DOHH2 (cell line): ENCODE measurements around the gene DAD1.

Source experiments
- H3F3A ChIP-seq: fragments of 200-600 bp; sonication (generic), shearing (Covaris generic); 2 replicates; pipeline ENCODE4 v1.6.0; 2016; ENCODE audit warnings: antibody characterized with exemption, mild to moderate bottlenecking; ENCODE audit not compliant: control insufficient read depth, insufficient read depth
- H3K27ac ChIP-seq: fragments of 200-600 bp; sonication (generic); 2 replicates; pipeline ENCODE4 v1.5.1; 2014; ENCODE audit warnings: low read depth, mild to moderate bottlenecking, low read length, moderate library complexity
- H3K27me3 ChIP-seq: fragments of 200-600 bp; sonication (generic); 2 replicates; pipeline ENCODE4 v1.6.1; 2014; ENCODE audit warnings: mild to moderate bottlenecking, low read length, mixed read lengths; ENCODE audit not compliant: control insufficient read depth
- H3K36me3 ChIP-seq: fragments of 200-600 bp; sonication (generic); 2 replicates; pipeline ENCODE4 v1.6.1; 2014; ENCODE audit warnings: mild to moderate bottlenecking, low read length, moderate library complexity, mixed read lengths; ENCODE audit not compliant: control insufficient read depth
- H3K4me1 ChIP-seq: fragments of 200-600 bp; sonication (generic); 2 replicates; pipeline ENCODE4 v1.6.1; 2014; ENCODE audit warnings: mild to moderate bottlenecking, low read length, mixed read lengths; ENCODE audit not compliant: control insufficient read depth
- H3K4me2 ChIP-seq: fragments of 200-600 bp; sonication (generic); 2 replicates; pipeline ENCODE4 v1.6.0; 2014; ENCODE audit warnings: mild to moderate bottlenecking, low read length, moderate library complexity
- H3K4me3 ChIP-seq: fragments of 200-600 bp; sonication (generic); 2 replicates; pipeline ENCODE4 v1.5.1; 2014; ENCODE audit warnings: mild to moderate bottlenecking, low read length, mixed read lengths
- H3K79me2 ChIP-seq: fragments of 200-600 bp; sonication (generic); 2 replicates; pipeline ENCODE4 v1.6.1; 2014; ENCODE audit warnings: mild to moderate bottlenecking, low read length, mixed read lengths; ENCODE audit not compliant: control insufficient read depth
- H3K9me2 ChIP-seq: fragments of 200-600 bp; sonication (generic); replicated peaks from 2 replicates; pipeline ENCODE4 v1.6.1; 2014; ENCODE audit warnings: mild to moderate bottlenecking, low read length, mixed read lengths; ENCODE audit not compliant: control insufficient read depth
- H3K9me3 ChIP-seq: fragments of 200-600 bp; sonication (generic); 2 replicates; pipeline ENCODE4 v1.6.1; 2014; ENCODE audit warnings: antibody characterized with exemption, low read length, mixed read lengths; ENCODE audit not compliant: control insufficient read depth, insufficient read depth
- H4K20me1 ChIP-seq: fragments of 200-600 bp; sonication (generic); 2 replicates; pipeline ENCODE4 v1.6.0; 2014; ENCODE audit warnings: low read depth, mild to moderate bottlenecking, antibody characterized with exemption, low read length, moderate library complexity; ENCODE audit not compliant: control insufficient read depth, insufficient read depth
- CTCF ChIP-seq: fragments of 200-600 bp; sonication (generic); IDR thresholded peaks from one replicate; pipeline ENCODE4 v1.5.1; 2014; ENCODE audit warnings: antibody characterized with exemption, mild to moderate bottlenecking, low read depth, low read length; ENCODE audit not compliant: poor library complexity, severe bottlenecking
- EZH2phosphoT487 ChIP-seq: fragments of 200-600 bp; sonication (generic); IDR thresholded peaks from 2 replicates; pipeline ENCODE4 v1.6.1; 2017; ENCODE audit warnings: borderline replicate concordance, mild to moderate bottlenecking, antibody characterized with exemption, low read length, moderate library complexity, mixed read lengths

DAD1 gene

GRCh38 chr14:22614240-22614799 is 25.3 kb upstream of the DAD1 start:
- Histone ChIP-seq H3K4me1 (no peaks in the 10 kb centered on the region), H3K27ac (no peak overlapping the region), H3K36me3 (no peaks in the 10 kb centered on the region), H4K20me1 (no peaks in the 10 kb centered on the region), H3K79me2 (no peaks in the 10 kb centered on the region), H3K4me2 (no peak overlapping the region), H3K4me3 (no peak overlapping the region), H3K9me3 (no peaks in the 10 kb centered on the region; the same call in 1 of the 2 replicates), H3F3A (no peaks in the 10 kb centered on the region), H3K27me3 (no peaks in the 10 kb centered on the region), H3K9me2 (no peaks in the 10 kb centered on the region)
- no peak for TF ChIP-seq EZH2phosphoT487
- TF ChIP-seq CTCF, result no peak

GRCh38 chr14:22613736-22614239 is 24.8 kb upstream of the DAD1 start:
- no peak for TF ChIP-seq EZH2phosphoT487
- TF ChIP-seq CTCF, result no peak
- H3K4me3 ChIP-seq, result no peak overlapping the region
- H3K4me2 ChIP-seq, result no peak overlapping the region
- no peaks in the 10 kb centered on the region for H4K20me1 ChIP-seq
- no peaks in the 10 kb centered on the region for H3K36me3 ChIP-seq
- no peaks in the 10 kb centered on the region for H3F3A ChIP-seq
- H3K27ac ChIP-seq, result no peak overlapping the region
- H3K9me3 ChIP-seq, result no peaks in the 10 kb centered on the region; the same call in 1 of the 2 replicates
- no peaks in the 10 kb centered on the region for H3K79me2 ChIP-seq
- no peaks in the 10 kb centered on the region for H3K9me2 ChIP-seq
- no peaks in the 10 kb centered on the region for H3K27me3 ChIP-seq
- H3K4me1 ChIP-seq, result no peaks in the 10 kb centered on the region

GRCh38 chr14:22613106-22613695 is 24.2 kb upstream of the DAD1 start:
- Histone ChIP-seq H4K20me1 (no peaks in the 10 kb centered on the region), H3K4me3 (no peak overlapping the region), H3K9me2 (no peaks in the 10 kb centered on the region), H3K79me2 (no peaks in the 10 kb centered on the region), H3K9me3 (no peaks in the 10 kb centered on the region; the same call in 1 of the 2 replicates), H3K4me2 (no peak overlapping the region), H3K27me3 (no peaks in the 10 kb centered on the region), H3F3A (no peaks in the 10 kb centered on the region), H3K4me1 (no peaks in the 10 kb centered on the region), H3K36me3 (no peaks in the 10 kb centered on the region), H3K27ac (no peak overlapping the region)
- no peak for TF ChIP-seq CTCF
- no peak for TF ChIP-seq EZH2phosphoT487
